K562 (cell line): ENCODE measurements around the gene KRTAP20-1. TPM values are rescaled to one million over a fixed set of nuclear protein-coding genes. Genes with fewer than 3 reads are reported as not detected.

Experiments used
- ATAC-seq: fragments of 200-7000 bp; cut with Tn5 transposase; 3 replicates; pipeline ENCODE4 v1.9.1; 2020; ENCODE audit warnings: moderate library complexity
- BruUV-seq: library from RNA; stranded (reverse); fragments of 400-500 nt; replicated peaks from 2 replicates; lab custom pipeline; 2021; lab: Mats Ljungman, UMichigan
- CTCF ChIA-PET: fragments of 300-600 bp; formaldehyde crosslinking; extraction: SDS; loops from one replicate; lab custom pipeline; 2021; ENCODE audit warnings: low intra/inter-chr PET ratio; lab: Yijun Ruan, JAX
- POLR2A ChIA-PET: fragments of 300-600, 350-650 bp; sonication (Branson Sonifier 250); formaldehyde crosslinking; extraction: SDS; loops from one replicate; lab custom pipeline; 2021; ENCODE audit warnings: antibody characterized with exemption, inconsistent platforms; lab: Yijun Ruan, JAX
- DNase-seq, 4 experiments: peaks; one replicate each; pipeline versions ENCODE4 v3.0.0 to v3.0.0-alpha.2; 2011 to 2018; ENCODE audit warnings: low spot score in 3 of 4, mixed read lengths in 3 of 4; ENCODE audit errors: extremely low read depth in 1 of 4
- FAIRE-seq: peaks from 2 replicates; lab custom pipeline; 2011; peaks lifted over from hg19 to GRCh38; lab: Jason Lieb, UNC
- H2AFZ ChIP-seq: 2 replicates; pipeline ENCODE4 v1.6.0; 2011; ENCODE audit warnings: low read depth, low read length, control low read depth, inconsistent platforms
- H3K27ac ChIP-seq: fragments of 200-600 bp; 3 replicates; pipeline ENCODE4 v1.8.0; 2011; ENCODE audit warnings: low read depth, mild to moderate bottlenecking, control low read depth, inconsistent platforms, low read length, moderate library complexity, mixed read lengths; ENCODE audit errors: extremely low read depth
- H3K27me3 ChIP-seq, 2 experiments: fragments of 300-600 bp in 1 of 2; 2 replicates in 1 of 2; 3 replicates in 1 of 2; pipeline versions ENCODE4 v1.6.0 to v1.8.0; 2011; ENCODE audit warnings: inconsistent platforms in 2 of 2, low read length in 2 of 2, mild to moderate bottlenecking in 1 of 2, mixed read lengths in 1 of 2, moderate library complexity in 1 of 2; ENCODE audit not compliant: control insufficient read depth in 2 of 2, insufficient read depth in 2 of 2
- H3K36me3 ChIP-seq: fragments of 300-600 bp; 3 replicates; pipeline ENCODE4 v1.8.0; 2011; ENCODE audit warnings: mild to moderate bottlenecking, low read length, inconsistent platforms; ENCODE audit not compliant: control insufficient read depth, insufficient read depth
- H3K4me1 ChIP-seq, 2 experiments: fragments of 200-600 bp in 1 of 2; replicated peaks in 1 of 2; 2 replicates in 1 of 2; 3 replicates in 1 of 2; pipeline versions ENCODE4 v1.5.1 to v1.8.0; 2011; ENCODE audit warnings: inconsistent platforms in 2 of 2, low read length in 2 of 2, mild to moderate bottlenecking in 1 of 2, mixed read lengths in 1 of 2, moderate library complexity in 1 of 2; ENCODE audit not compliant: control insufficient read depth in 2 of 2, insufficient read depth in 2 of 2
- H3K4me2 ChIP-seq: 2 replicates; pipeline ENCODE4 v1.6.1; 2011; ENCODE audit warnings: low read length, control low read depth, inconsistent platforms, mixed read lengths; ENCODE audit not compliant: insufficient read depth
- H3K4me3 ChIP-seq: fragments of 200-600 bp; sonication (generic), shearing (Covaris generic); 2 replicates; pipeline ENCODE4 v1.5.1; 2016; ENCODE audit warnings: control low read depth, inconsistent platforms
- H3K79me2 ChIP-seq: fragments of 200-600 bp; 3 replicates; pipeline ENCODE4 v1.8.0; 2011; ENCODE audit warnings: low read length, inconsistent platforms; ENCODE audit not compliant: control insufficient read depth, insufficient read depth
- H3K9ac ChIP-seq, 2 experiments: 2 replicates each; pipeline versions ENCODE4 v1.6.0 to v1.6.1; 2011; ENCODE audit warnings: low read depth in 2 of 2, low read length in 2 of 2, control low read depth in 1 of 2, inconsistent platforms in 1 of 2, mild to moderate bottlenecking in 1 of 2, mixed read lengths in 1 of 2; ENCODE audit not compliant: insufficient read depth in 1 of 2
- H3K9me1 ChIP-seq: one replicate; pipeline ENCODE4 v1.6.0; 2011; ENCODE audit warnings: inconsistent platforms, mild to moderate bottlenecking, low read length, moderate library complexity; ENCODE audit not compliant: control insufficient read depth, insufficient read depth
- H3K9me3 ChIP-seq: replicated peaks from 2 replicates; pipeline ENCODE4 v1.5.1; 2011; ENCODE audit warnings: low read depth, low read length, inconsistent platforms; ENCODE audit not compliant: control insufficient read depth, insufficient read depth
- H4K20me1 ChIP-seq: replicated peaks from 2 replicates; pipeline ENCODE4 v1.6.1; 2011; ENCODE audit warnings: low read length, inconsistent platforms, mixed read lengths; ENCODE audit not compliant: control insufficient read depth, insufficient read depth
- CUX1 ChIP-seq: fragments of 200-800 bp; sonication (Bioruptor generic); IDR thresholded peaks from 2 replicates; pipeline ENCODE4 v1.6.1; 2016; ENCODE audit warnings: missing genetic modification characterization, missing compliant biosample characterization
- ETS1 ChIP-seq: conservative IDR thresholded peaks from 2 replicates; pipeline ENCODE4 v1.6.1; 2011; ENCODE audit warnings: low read depth, mild to moderate bottlenecking, low read length; ENCODE audit not compliant: control insufficient read depth
- ZNF316 ChIP-seq: fragments of 450-650 bp; IDR thresholded peaks from 2 replicates; pipeline ENCODE4 v1.6.1; 2016
- ZNF324 ChIP-seq: fragments of 250-450 bp; sonication (Bioruptor Pico); IDR thresholded peaks from 2 replicates; pipeline ENCODE4 v1.4.0; 2020; ENCODE audit warnings: mild to moderate bottlenecking
- WGBS: fragments of 100-300 bp; shearing (Covaris generic); methylation state at CpG from one replicate; pipeline ENCODE4 v1.1.6; 2016; ENCODE audit warnings: low coverage, mixed read lengths; ENCODE audit not compliant: insufficient coverage; ENCODE audit errors: missing lambda C conversion rate; 5-methylcytosine and 5-hydroxymethylcytosine counted together
- in situ Hi-C: fragments of 300-500 bp; cut with MboI; formaldehyde crosslinking; loops from 4 replicates; pipeline ENCODE4 v1.15.0; 2018; ENCODE audit warnings: inconsistent platforms, mixed read lengths
- intact Hi-C: fragments of 100-400 bp; cut with micrococcal nuclease; formaldehyde crosslinking; loops from 2 replicates; pipeline ENCODE4 v1.14.2; 2022
- polyA plus RNA-seq, 8 experiments: library from polyadenylated mRNA; depleted of rRNA in 4 of 8; stranded (reverse) in 5 of 8; unstranded in 3 of 8; fragments of >200 nt; fragmentation: Nextera tagmentation in 2 of 8; fragmentation: Illumina TruSeq in 1 of 8; extraction: Ambion mirVana in 2 of 8; extraction: Trizol in 1 of 8; gene quantifications; 2 replicates each; pipeline versions ENCODE4 v1.2.1 to v1.2.3, GENCODE V29; 2011 to 2014; ENCODE audit warnings: inconsistent platforms in 1 of 8, missing spikeins in 1 of 8
- total RNA-seq, 7 experiments: library from RNA; depleted of rRNA in 6 of 7; stranded (reverse); fragments of >200 nt in 6 of 7; fragmentation: Illumina TruSeq in 2 of 7; extraction: Trizol in 2 of 7; gene quantifications; 2 replicates each; pipeline versions ENCODE4 v1.2.1 to v1.2.3, GENCODE V29; 2011 to 2021; ENCODE audit warnings: low replicate concordance in 1 of 7

KRTAP20-1 gene
- total and polyA plus RNA-seq, 9 of the 15 experiments (the other 6 are each of a cell fraction or from before 2014, with no cell fraction given) = not detected

GRCh38 chr21:30598802-30599201, 17.4 kb upstream of the KRTAP20-1 start, which contains the start of gene KRTAP6-2 (continued):
- no peak for TF ChIP-seq CUX1
- no peak for TF ChIP-seq ETS1

GRCh38 chr21:30600787-30601186, 15.4 kb upstream of the KRTAP20-1 start, which contains the start of gene KRTAP22-1:
Gene KRTAP22-1, plus strand, starts transcription at chr21:30601087.
- Histone ChIP-seq H2AFZ (no peak within 1 kb of the TSS), H3K27ac (no peak within 1 kb of the TSS), H3K4me1 (no peaks in the 10 kb centered on the region), H4K20me1 (no peaks in the 10 kb centered on the region), H3K9me3 (peaks cover 4% of the 10 kb centered on the region), H3K4me2 (no peak within 1 kb of the TSS), H3K9ac (no peak within 1 kb of the TSS), H3K27me3 (no peaks in the 10 kb centered on the region), H3K4me3 (no peak within 1 kb of the TSS), H3K79me2 (no peaks in the 10 kb centered on the region), H3K9me1 (no peaks in the 10 kb centered on the region), H3K36me3 (no peaks in the 10 kb centered on the region)
- POLR2A ChIA-PET = no interaction called here
- ATAC-seq = no peak
- FAIRE-seq = no peak
- no peak for DNase-seq
- BruUV-seq = no TSS peak
- TF ChIP-seq ZNF324 (CRISPR knock-in tag) (no peak), ZNF316 (peak; percentile 8; the same call in 1 of the 2 replicates)
- WGBS = 0% methylated on average over 1 of the region's 1 CpG
- CTCF ChIA-PET = interaction anchor here (0.6 kb wide), 1 partner anchor 813 kb away, joined by 3 read pairs; no protein-coding TSS in a partner anchor
- intact Hi-C loops = no loop called here
- in situ Hi-C loops = no loop called here
